ENCODE measurements around the gene COG7. TPM values are rescaled to one million over a fixed set of nuclear protein-coding genes. Genes with fewer than 3 reads are reported as not detected.

The COG7 gene
- total RNA-seq, 1 experiment from 2014 or later, result 12.9 TPM

DNA sequence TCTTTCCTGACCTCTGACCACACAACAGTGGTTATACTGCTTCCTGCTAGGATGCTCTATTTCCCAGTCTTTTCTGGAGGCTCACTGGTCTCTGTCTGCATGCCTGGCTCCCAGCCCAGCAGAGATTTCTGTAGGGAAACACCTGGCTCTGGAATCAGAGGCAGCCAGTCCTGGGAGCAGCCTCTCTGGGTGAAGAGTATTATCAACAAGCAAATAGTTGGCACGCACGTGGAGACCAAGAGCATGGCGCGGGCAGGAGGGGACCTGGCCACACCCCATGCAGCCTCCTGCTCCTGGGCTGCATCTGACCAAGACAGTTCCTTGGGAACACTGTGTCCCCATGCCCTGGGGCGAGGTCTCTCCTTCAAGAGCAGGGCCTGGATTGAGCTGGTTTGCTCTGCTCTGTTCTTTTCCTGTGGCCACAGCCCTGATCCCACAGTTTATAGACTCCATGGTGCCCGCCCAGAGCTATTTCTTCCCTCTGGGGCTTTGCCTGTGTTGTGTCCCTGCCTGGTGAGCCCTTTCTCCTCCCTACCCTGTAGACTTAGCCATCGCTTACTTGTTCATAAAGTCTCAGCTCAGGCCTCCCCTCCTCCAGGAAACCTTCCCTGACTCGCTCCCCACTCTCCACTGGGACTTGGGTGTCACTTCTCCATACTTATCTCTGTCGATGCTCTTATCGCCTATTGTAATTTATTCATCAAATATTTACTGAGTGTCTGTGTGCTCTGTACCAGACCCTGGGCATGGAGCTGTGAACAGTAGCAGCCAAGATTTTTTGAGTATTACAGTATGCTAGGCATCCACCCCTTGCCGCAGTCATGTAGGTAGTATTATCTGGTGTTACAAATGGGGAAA lies 90.3 kb downstream of the COG7 start:
- peak; percentile 43 for DNase-seq (ENCODE audit: low spot score)

- DNase-seq (ENCODE audit: low spot score), result no peak
Measured at GRCh38 chr16:23359092-23359760, 93.8 kb downstream of the COG7 start.

GRCh38 chr16:23357761-23358290 lies 95.2 kb downstream of the COG7 start:
- DNase-seq (ENCODE audit: low spot score), result no peak

DNA sequence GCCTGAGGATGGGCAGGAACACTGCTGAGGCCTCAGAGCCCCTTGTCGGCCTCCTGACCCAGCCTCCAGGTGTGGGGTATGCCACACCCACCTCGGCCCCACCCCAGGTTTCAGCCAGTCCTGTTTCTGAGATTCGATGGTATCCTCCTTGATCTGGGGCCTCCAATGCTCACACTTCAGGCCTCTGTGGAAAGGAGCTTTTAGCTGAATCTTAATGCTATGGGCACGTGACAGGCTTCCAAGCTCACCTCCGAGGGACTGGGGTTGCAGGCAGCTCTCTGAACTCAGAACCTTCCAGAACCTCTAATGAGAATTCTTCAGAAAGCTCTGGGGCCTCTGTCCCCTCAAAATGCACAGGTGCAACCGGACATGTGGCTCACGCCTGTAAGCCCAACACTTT lies 96.0 kb downstream of the COG7 start:
- no peak for DNase-seq (ENCODE audit: low spot score)

- DNase-seq (ENCODE audit: low spot score), result no peak
Measured at GRCh38 chr16:23355106-23355670, 97.8 kb downstream of the COG7 start.

GRCh38 chr16:23354246-23354645 lies 98.7 kb downstream of the COG7 start:
- DNase-seq (ENCODE audit: low spot score), result no peak

DNA sequence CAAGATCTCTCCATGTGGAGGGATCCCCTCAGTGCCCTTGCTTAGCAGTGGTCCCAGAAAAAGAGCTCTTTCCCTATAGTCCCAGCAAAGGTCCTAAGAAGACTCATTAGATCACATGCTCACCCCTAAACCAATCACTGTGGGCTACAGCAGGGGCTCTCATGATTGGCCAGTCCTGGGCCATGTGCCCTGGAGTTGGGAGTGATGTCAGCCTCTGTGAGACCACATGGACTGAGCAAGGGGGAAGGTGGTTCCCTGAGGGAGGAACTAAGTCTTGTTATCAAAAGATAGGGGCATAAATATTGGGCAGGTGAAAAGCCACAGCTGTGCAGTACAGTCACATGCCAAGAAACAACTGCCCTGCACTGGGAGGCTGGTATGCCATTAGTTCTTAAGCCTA lies 99.5 kb downstream of the COG7 start:
- DNase-seq (ENCODE audit: low spot score), result no peak

GRCh38 chr16:23351360-23351759 lies 101.6 kb downstream of the COG7 start:
- no peak for DNase-seq (ENCODE audit: low spot score)

DNA sequence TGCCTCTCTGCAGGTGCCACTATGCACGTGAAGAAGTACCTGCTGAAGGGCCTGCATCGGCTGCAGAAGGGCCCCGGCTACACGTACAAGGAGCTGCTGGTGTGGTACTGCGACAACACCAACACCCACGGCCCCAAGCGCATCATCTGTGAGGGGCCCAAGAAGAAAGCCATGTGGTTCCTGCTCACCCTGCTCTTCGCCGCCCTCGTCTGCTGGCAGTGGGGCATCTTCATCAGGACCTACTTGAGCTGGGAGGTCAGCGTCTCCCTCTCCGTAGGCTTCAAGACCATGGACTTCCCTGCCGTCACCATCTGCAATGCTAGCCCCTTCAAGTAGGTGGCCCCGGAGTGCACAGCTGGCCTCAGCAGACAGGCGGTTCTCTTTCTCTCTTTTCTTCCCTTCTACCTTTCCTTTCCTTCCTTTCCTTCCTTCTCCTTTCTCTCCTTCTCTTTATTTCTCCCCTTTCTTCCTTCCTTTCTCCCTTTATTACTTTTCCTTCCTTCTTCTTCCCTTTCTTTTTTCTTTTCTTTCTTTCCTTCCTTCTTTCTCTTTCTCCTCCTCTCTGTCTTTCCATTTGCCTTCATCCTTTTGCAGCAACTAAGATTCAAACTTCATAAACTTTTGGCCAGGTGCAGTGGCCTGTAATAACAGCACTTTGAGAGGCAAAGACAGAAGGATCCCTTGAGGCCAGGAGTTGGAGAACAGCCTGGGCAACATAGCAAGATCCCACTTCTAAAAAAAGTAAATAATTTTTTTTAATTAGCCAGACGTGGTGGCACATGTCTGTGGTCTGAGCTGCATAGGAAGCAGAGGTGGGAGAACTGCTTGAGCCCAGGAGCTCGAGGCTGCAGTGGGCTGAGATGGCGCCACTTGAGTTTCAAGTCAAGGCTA lies 104.2 kb downstream of the COG7 start:
- DNase-seq (ENCODE audit: low spot score), result no peak

DNA sequence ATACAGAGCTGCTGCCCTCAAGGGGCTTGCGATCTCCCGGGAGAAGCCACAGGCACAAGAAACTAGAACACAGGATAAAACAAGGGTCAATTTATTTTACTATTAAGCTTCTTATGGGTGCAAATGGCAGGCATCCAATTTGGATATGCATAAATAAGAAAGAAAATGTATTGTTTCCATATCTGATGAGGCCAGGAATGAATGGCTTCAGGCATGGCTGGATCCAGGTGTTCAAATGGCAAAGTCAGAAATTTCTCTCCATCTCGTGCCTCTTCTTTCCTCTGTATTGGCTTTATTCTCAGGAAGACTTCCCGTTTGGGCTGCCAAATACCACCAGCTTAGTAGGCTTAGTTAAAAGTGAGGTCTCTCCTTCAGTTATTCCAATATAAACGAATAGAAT lies 107.8 kb downstream of the COG7 start:
- no peak for DNase-seq (ENCODE audit: low spot score)

DNA sequence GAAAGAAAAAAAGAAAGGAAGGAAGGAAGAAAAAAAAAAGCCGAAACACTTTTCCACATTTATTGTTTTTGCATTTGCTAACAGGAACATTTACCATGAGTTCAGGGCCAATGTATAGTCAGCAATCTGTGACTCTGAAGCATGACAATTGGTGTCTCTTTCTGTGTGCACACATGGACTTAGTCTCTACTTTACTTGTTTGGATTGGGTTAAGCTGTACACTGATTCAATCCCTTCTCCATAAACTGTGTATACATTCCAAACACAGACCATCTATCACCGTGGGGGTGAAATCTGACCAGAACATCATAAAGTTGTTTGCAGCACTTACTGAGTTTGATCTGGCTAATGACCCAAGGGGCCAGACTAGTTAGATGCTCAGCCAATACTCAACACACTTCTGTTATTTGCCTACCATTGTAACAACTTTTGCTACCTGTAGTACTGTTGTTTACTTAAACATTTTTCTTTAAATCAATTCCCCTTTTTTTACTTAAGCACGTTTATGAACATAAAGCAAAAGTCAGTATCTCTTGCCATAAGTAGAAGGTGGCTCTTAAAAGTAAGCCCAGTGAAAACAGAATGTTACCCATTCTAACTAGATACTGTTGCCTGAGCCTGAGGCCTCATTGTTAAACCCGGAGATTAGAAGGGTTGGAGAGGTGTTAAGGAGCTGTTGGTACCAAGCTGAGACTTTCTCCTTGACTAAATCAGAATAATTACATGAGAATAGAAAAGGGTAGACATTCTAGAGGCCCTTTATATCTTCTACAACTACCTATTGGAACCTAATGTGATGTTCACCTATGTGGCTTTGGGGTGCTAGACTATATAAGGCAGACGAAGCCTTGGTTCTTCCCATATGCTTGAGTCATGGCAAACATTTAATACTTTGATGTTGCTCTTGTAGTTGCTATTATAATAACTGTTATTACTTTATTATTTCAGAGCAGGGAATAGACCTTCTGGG lies 109.1 kb downstream of the COG7 start:
- DNase-seq (ENCODE audit: low spot score), result no peak

DNA sequence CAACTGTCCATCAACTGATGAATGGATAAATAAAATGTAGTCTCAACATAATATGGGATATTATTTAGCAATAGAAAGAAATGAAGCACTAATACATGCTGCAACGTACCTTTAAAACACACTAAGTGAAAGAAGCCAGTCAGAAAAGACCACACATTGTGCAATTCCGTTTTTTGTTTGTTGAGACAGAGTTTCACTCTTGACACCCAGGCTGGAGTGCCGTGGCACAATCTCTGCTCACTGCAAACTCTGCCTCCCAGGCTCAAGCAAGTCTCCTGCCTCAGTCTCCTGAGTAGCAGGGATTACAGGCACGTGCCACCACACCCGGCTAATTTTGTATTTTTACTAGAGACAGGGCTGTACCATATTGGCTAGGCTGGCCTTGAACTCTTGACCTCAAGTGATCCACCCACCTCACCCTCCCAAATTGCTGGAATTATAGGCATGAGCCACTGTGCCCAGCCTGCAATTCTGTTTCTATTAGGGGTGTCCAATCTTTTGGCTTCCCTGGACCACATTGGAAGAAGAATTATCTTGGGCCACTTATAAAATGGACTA lies 110.8 kb downstream of the COG7 start:
- DNase-seq (ENCODE audit: low spot score), result no peak

GRCh38 chr16:23339787-23340186 lies 113.2 kb downstream of the COG7 start:
- no peak for DNase-seq (ENCODE audit: low spot score)

Other genes with a start within 250 kb of the COG7 start
- gene SCNN1B, start 150.9 kb downstream of the COG7 start, total RNA-seq (2014; rRNA removed; shearing (Covaris generic)), result not detected in 2 replicates
- 25.0 and 28.8 TPM in 2 replicates for gene GGA2, start 57.3 kb upstream of the COG7 start, total RNA-seq (2014; rRNA removed; shearing (Covaris generic))
- gene EARS2, start 104.2 kb upstream of the COG7 start, total RNA-seq (2014; rRNA removed; shearing (Covaris generic)), result 22.1 and 28.0 TPM in 2 replicates
- gene UBFD1, start 104.5 kb upstream of the COG7 start, total RNA-seq (2014; rRNA removed; shearing (Covaris generic)), result 103 and 112 TPM in 2 replicates
- 226 and 245 TPM in 2 replicates for gene NDUFAB1, start 143.1 kb upstream of the COG7 start, total RNA-seq (2014; rRNA removed; shearing (Covaris generic))
- gene PALB2, start 188.1 kb upstream of the COG7 start, total RNA-seq (2014; rRNA removed; shearing (Covaris generic)), result 10.4 and 10.5 TPM in 2 replicates
- gene DCTN5, start 188.3 kb upstream of the COG7 start, total RNA-seq (2014; rRNA removed; shearing (Covaris generic)), result 74.7 and 75.2 TPM in 2 replicates
- 53.2 and 65.5 TPM in 2 replicates for gene PLK1, start 225.7 kb upstream of the COG7 start, total RNA-seq (2014; rRNA removed; shearing (Covaris generic))